ENCODE data around the gene RHBDL1.

Gene RHBDL1

GRCh38 chr16:708019-708418, 32.5 kb downstream of the RHBDL1 start:
- no peak for DNase-seq

GRCh38 chr16:708959-709358, 33.5 kb downstream of the RHBDL1 start:
- no peak for DNase-seq

- DNase-seq = peak in 1 of 2 experiments; percentile 41
Measured at GRCh38 chr16:709566-710499, 34.4 kb downstream of the RHBDL1 start.

- no peak for DNase-seq
Measured at GRCh38 chr16:710500-711075, 35.1 kb downstream of the RHBDL1 start.

- DNase-seq = no peak
Measured at GRCh38 chr16:711084-711483, 35.6 kb downstream of the RHBDL1 start.

- DNase-seq = peak in 1 of 2 experiments; percentile 45
Measured at GRCh38 chr16:711548-712320, 36.3 kb downstream of the RHBDL1 start.

GRCh38 chr16:712740-713250, 37.3 kb downstream of the RHBDL1 start:
- peak; percentile 86 to 88 for DNase-seq

- DNase-seq = peak in 1 of 2 experiments; percentile 38
Measured at GRCh38 chr16:714079-714478, 38.6 kb downstream of the RHBDL1 start.

GRCh38 chr16:714558-715476, 39.3 kb downstream of the RHBDL1 start, which contains the start of gene METRN:
METRN (plus strand) TSS chr16:715118; CDS start chr16:715290, 172 bp downstream.
- DNase-seq = peak; percentile 33 to 72

- no peak for DNase-seq
Measured at GRCh38 chr16:715477-716199, 40.2 kb downstream of the RHBDL1 start.

GRCh38 chr16:716200-716568, 40.7 kb downstream of the RHBDL1 start:
- DNase-seq = peak in 1 of 2 experiments; percentile 29

- DNase-seq = no peak
Measured at GRCh38 chr16:716768-717325, 41.4 kb downstream of the RHBDL1 start.

- no peak for DNase-seq
Measured at GRCh38 chr16:717450-718245, 42.2 kb downstream of the RHBDL1 start.

- DNase-seq = no peak
Measured at GRCh38 chr16:718389-718788, 42.9 kb downstream of the RHBDL1 start.

GRCh38 chr16:718922-719321, 43.5 kb downstream of the RHBDL1 start:
- no peak for DNase-seq

GRCh38 chr16:719815-720446, 44.5 kb downstream of the RHBDL1 start:
- peak in 1 of 2 experiments; percentile 39 for DNase-seq

GRCh38 chr16:720447-720989, 45.0 kb downstream of the RHBDL1 start:
- DNase-seq = peak; percentile 54 to 59

- peak; percentile 29 to 58 for DNase-seq
Measured at GRCh38 chr16:720990-721764, 45.7 kb downstream of the RHBDL1 start, which contains the start of gene ANTKMT. ANTKMT (plus strand) TSS chr16:721146; CDS start chr16:721275, 129 bp downstream.
